ENCODE measurements around the gene FLCN.

DNA sequence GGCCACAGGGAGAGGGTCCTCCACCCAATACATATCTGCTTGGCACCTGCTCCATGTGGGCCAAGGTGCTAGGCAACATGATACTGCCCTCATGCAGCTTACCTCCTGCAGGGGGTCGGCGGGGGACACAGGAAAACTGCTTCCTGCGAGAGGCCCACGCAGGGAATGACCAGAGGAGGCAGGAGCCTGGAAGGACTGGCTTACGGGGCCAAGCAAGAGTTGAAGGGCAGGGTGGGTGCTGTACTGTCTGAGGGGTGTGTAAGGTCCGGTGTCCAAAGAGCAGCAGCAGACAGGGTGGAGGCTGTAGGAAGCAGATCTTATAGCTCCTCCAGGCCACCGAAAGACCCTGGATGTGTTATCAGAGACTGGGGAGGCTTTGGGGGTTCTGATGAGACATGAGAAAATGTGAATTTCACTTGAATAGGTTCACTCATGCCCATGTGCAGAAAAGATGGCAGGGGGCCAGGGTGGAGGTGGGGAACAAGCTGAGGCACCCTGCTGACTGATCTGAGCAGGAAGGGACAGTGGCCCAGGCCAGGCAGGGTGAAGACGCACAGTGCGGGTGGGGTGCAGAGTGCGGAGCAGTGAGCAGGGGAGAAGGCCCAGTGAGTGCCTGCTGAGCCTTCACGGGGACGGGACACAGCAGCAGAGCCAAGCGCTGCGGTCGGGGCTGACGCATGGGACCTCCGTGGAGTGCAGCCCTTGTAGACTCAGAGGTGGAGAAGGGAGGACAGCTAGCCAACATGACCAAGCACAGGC lies 8.3 kb downstream of the FLCN start:
- TF ChIP-seq, protein P1, sequence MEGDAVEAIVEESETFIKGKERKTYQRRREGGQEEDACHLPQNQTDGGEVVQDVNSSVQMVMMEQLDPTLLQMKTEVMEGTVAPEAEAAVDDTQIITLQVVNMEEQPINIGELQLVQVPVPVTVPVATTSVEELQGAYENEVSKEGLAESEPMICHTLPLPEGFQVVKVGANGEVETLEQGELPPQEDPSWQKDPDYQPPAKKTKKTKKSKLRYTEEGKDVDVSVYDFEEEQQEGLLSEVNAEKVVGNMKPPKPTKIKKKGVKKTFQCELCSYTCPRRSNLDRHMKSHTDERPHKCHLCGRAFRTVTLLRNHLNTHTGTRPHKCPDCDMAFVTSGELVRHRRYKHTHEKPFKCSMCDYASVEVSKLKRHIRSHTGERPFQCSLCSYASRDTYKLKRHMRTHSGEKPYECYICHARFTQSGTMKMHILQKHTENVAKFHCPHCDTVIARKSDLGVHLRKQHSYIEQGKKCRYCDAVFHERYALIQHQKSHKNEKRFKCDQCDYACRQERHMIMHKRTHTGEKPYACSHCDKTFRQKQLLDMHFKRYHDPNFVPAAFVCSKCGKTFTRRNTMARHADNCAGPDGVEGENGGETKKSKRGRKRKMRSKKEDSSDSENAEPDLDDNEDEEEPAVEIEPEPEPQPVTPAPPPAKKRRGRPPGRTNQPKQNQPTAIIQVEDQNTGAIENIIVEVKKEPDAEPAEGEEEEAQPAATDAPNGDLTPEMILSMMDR (CRISPR knock-in tag; IDR thresholded peaks at IDR 0.05), result no peak
- TF ChIP-seq ZNF598 (CRISPR knock-in tag; IDR thresholded peaks at IDR 0.05; ENCODE audit: borderline replicate concordance), result no peak
- no peak for TF ChIP-seq ZNF407 (CRISPR knock-in tag; IDR thresholded peaks at IDR 0.05; ENCODE audit: not compliant biosample characterization)
- TF ChIP-seq GMEB1 (CRISPR knock-in tag; IDR thresholded peaks at IDR 0.05; ENCODE audit: borderline replicate concordance), result no peak
- no peak for TF ChIP-seq ATF2 (CRISPR knock-in tag; IDR thresholded peaks at IDR 0.05)
- no peak for TF ChIP-seq SMC3 (IDR thresholded peaks at IDR 0.05; ENCODE audit: low read length)
- no peak for TF ChIP-seq ZBTB33 (CRISPR knock-in tag; IDR thresholded peaks at IDR 0.05)
- no peak for TF ChIP-seq CREB1 (IDR thresholded peaks at IDR 0.05)
- no peak for TF ChIP-seq CREB1 (CRISPR knock-in tag; IDR thresholded peaks at IDR 0.05)
- TF ChIP-seq CHD2 (IDR thresholded peaks at IDR 0.05; ENCODE audit: low read depth, low read length), result no peak
- no peak for TF ChIP-seq MLLT10 (CRISPR knock-in tag; IDR thresholded peaks at IDR 0.05)
- TF ChIP-seq GABPA (IDR thresholded peaks at IDR 0.05; ENCODE audit: low read depth, low read length), result no peak
- no peak for TF ChIP-seq GABPA (CRISPR knock-in tag; IDR thresholded peaks at IDR 0.05; ENCODE audit: low read depth)
